CD14-positive monocyte (primary cell): Measurements from ENCODE around the gene UQCC5. TPM values are rescaled to one million over a fixed set of nuclear protein-coding genes. Genes with fewer than 3 reads are reported as not detected.

Experiments
- DNase-seq, 3 donors: peaks; one replicate each; pipeline ENCODE4 v3.0.0-alpha.2; 2011 to 2022
- H2AFZ ChIP-seq: 2 replicates; pipeline ENCODE4 v1.6.0; 2012; ENCODE audit warnings: mild to moderate bottlenecking, low read depth, low read length, inconsistent platforms; ENCODE audit not compliant: insufficient read depth, poor library complexity, severe bottlenecking
- H3K27ac ChIP-seq, 2 donors: 1 replicate in 1 of 2; 2 replicates in 1 of 2; pipeline ENCODE4 v1.5.1; 2012 to 2013; ENCODE audit warnings: low read length in 2 of 2, control low read depth in 1 of 2, inconsistent platforms in 1 of 2, low read depth in 1 of 2, mild to moderate bottlenecking in 1 of 2
- H3K27me3 ChIP-seq, 2 donors: one replicate each; pipeline versions ENCODE4 v1.6.0 to v1.6.1; 2011 to 2013; ENCODE audit warnings: low read length in 2 of 2; ENCODE audit not compliant: control insufficient read depth in 2 of 2, insufficient read depth in 2 of 2
- H3K36me3 ChIP-seq, 2 donors: replicated peaks in 1 of 2; 1 replicate in 1 of 2; 2 replicates in 1 of 2; pipeline versions ENCODE4 v1.5.1 to v1.6.1; 2012 to 2013; ENCODE audit warnings: low read length in 2 of 2, control low read depth in 1 of 2, inconsistent platforms in 1 of 2, mild to moderate bottlenecking in 1 of 2; ENCODE audit not compliant: insufficient read depth in 2 of 2, control insufficient read depth in 1 of 2
- H3K4me1 ChIP-seq, 2 donors: 1 replicate in 1 of 2; 2 replicates in 1 of 2; pipeline versions ENCODE4 v1.5.1 to v1.6.1; 2012 to 2013; ENCODE audit warnings: low read length in 2 of 2, control low read depth in 1 of 2, inconsistent platforms in 1 of 2, mild to moderate bottlenecking in 1 of 2, moderate library complexity in 1 of 2; ENCODE audit not compliant: insufficient read depth in 2 of 2, control insufficient read depth in 1 of 2
- H3K4me2 ChIP-seq: replicated peaks from 2 replicates; pipeline ENCODE3; 2012; ENCODE audit warnings: low read length, moderate library complexity, mild to moderate bottlenecking; ENCODE audit not compliant: poor library complexity, severe bottlenecking; ENCODE audit errors: extremely low read depth
- H3K4me3 ChIP-seq, 3 experiments: fragments of 200-600 bp in 1 of 3; sonication (generic) in 1 of 3; replicated peaks in 1 of 3; 1 replicate in 2 of 3; 2 replicates in 1 of 3; pipeline ENCODE4 v1.5.1; 2011 to 2013; ENCODE audit warnings: low read length in 3 of 3, mild to moderate bottlenecking in 3 of 3, control low read depth in 2 of 3, low read depth in 2 of 3, inconsistent platforms in 1 of 3, moderate library complexity in 1 of 3
- H3K79me2 ChIP-seq: 2 replicates; pipeline ENCODE4 v1.6.0; 2012; ENCODE audit warnings: mild to moderate bottlenecking, control low read depth, inconsistent platforms, low read length, moderate library complexity; ENCODE audit not compliant: insufficient read depth
- H3K9ac ChIP-seq: 2 replicates; pipeline ENCODE4 v1.6.0; 2017; ENCODE audit warnings: low read length, mild to moderate bottlenecking; ENCODE audit not compliant: insufficient read depth, poor library complexity, severe bottlenecking
- H3K9me3 ChIP-seq, 2 donors: replicated peaks in 1 of 2; 1 replicate in 1 of 2; 2 replicates in 1 of 2; pipeline versions ENCODE4 v1.5.1 to v1.6.1; 2012 to 2013; ENCODE audit warnings: low read length in 2 of 2, control low read depth in 1 of 2; ENCODE audit not compliant: control insufficient read depth in 1 of 2, insufficient read depth in 1 of 2
- H4K20me1 ChIP-seq: 2 replicates; pipeline ENCODE4 v1.6.0; 2012; ENCODE audit warnings: mild to moderate bottlenecking, low read length, control low read depth, moderate library complexity; ENCODE audit not compliant: insufficient read depth
- H3K27ac Mint-ChIP-seq, 7 donors: one replicate each; pipeline ENCODE4 v1.8.0; 2020; ENCODE audit warnings: mild to moderate bottlenecking in 7 of 7, mixed read lengths in 7 of 7, moderate library complexity in 6 of 7, inconsistent platforms in 2 of 7
- H3K27me3 Mint-ChIP-seq, 3 donors: one replicate each; pipeline ENCODE4 v1.8.0; 2021 to 2022; ENCODE audit warnings: low read depth in 3 of 3, mild to moderate bottlenecking in 3 of 3, mixed read lengths in 3 of 3, moderate library complexity in 3 of 3, inconsistent platforms in 1 of 3
- H3K36me3 Mint-ChIP-seq, 2 donors: one replicate each; pipeline ENCODE4 v1.8.0; 2020; ENCODE audit warnings: mixed read lengths in 2 of 2, inconsistent platforms in 1 of 2, mild to moderate bottlenecking in 1 of 2
- H3K4me1 Mint-ChIP-seq: one replicate; pipeline ENCODE4 v1.8.0; 2020; ENCODE audit warnings: mild to moderate bottlenecking, mixed read lengths
- H3K4me3 Mint-ChIP-seq, 2 donors: one replicate each; pipeline ENCODE4 v1.8.0; 2020; ENCODE audit warnings: mild to moderate bottlenecking in 2 of 2, mixed read lengths in 2 of 2, moderate library complexity in 1 of 2
- H3K9me3 Mint-ChIP-seq, 7 donors: one replicate each; pipeline ENCODE4 v1.8.0; 2020 to 2022; ENCODE audit warnings: mixed read lengths in 7 of 7, mild to moderate bottlenecking in 6 of 7, moderate library complexity in 6 of 7, inconsistent platforms in 2 of 7
- CTCF ChIP-seq: fragments of 200-600 bp; IDR thresholded peaks from one replicate; pipeline ENCODE4 v1.8.0; 2022; ENCODE audit warnings: antibody characterized with exemption, mild to moderate bottlenecking
- WGBS: methylation state at CpG from one replicate; pipeline ENCODE4 v1.1.5; 2013; ENCODE audit warnings: missing lambda C conversion rate; ENCODE audit not compliant: insufficient coverage; 5-methylcytosine and 5-hydroxymethylcytosine counted together
- intact Hi-C, 2 donors: fragments of 100-400 bp; cut with micrococcal nuclease; formaldehyde crosslinking; loops; one replicate each; pipeline versions ENCODE4 v1.15.0 to v1.15.1; 2023
- polyA plus RNA-seq, 3 donors: library from polyadenylated mRNA; depleted of rRNA in 1 of 3; unstranded in 2 of 3; stranded (reverse) in 1 of 3; fragments of 300-500 nt in 2 of 3; fragments of >200 nt in 1 of 3; fragmentation: Illumina TruSeq in 2 of 3; gene quantifications; 1 replicate in 2 of 3; 2 replicates in 1 of 3; pipeline ENCODE4 v1.2.3, GENCODE V29; 2012 to 2021

UQCC5 gene
- polyA plus RNA-seq, 3 donors = 1.4 to 52.1 (median 43.3) TPM

- no peak overlapping the region for H3K27ac ChIP-seq
- intact Hi-C loops = no loop called here
- H2AFZ ChIP-seq = no peak overlapping the region
- no peaks in the 10 kb centered on the region for H3K4me1 ChIP-seq
- no peak overlapping the region for H3K4me3 ChIP-seq
- H3K4me2 ChIP-seq = no peak overlapping the region
- no peak for DNase-seq
- H3K9me3 ChIP-seq = no peaks in the 10 kb centered on the region
- H3K9ac ChIP-seq = no peak overlapping the region
- no peaks in the 10 kb centered on the region for H3K27me3 ChIP-seq
- peaks cover 16% of the 10 kb centered on the region for H4K20me1 ChIP-seq
- no peak for TF ChIP-seq CTCF
- H3K79me2 ChIP-seq = no peaks in the 10 kb centered on the region
- Mint-ChIP-seq H3K36me3 (peaks cover 87 to 97% of the 10 kb centered on the region in 2 donors), H3K4me1 (no peaks in the 10 kb centered on the region), H3K27ac (no peak overlapping the region), H3K9me3 (no peaks in the 10 kb centered on the region), H3K27me3 (peaks cover 0 to 3% (median 2%) of the 10 kb centered on the region in 3 donors), H3K4me3 (no peak overlapping the region)
- H3K36me3 ChIP-seq = peaks cover 97 to 98% of the 10 kb centered on the region in 2 donors
- 98% methylated on average over 7 of the region's 7 CpGs for WGBS
These were observed 23.1 kb upstream of the UQCC5 start for GRCh38 chr3:52513281-52513680.

GRCh38 chr3:52514576-52514975, 21.8 kb upstream of the UQCC5 start:
- no peaks in the 10 kb centered on the region for H3K9me3 Mint-ChIP-seq
- WGBS = 94% methylated on average over 3 of the region's 11 CpGs

More at GRCh38 chr3:52514576-52514975, 21.8 kb upstream of the UQCC5 start:
- H3K9me3 ChIP-seq = no peaks in the 10 kb centered on the region
- no peak overlapping the region for H3K27ac Mint-ChIP-seq
- no peak for TF ChIP-seq CTCF
- H4K20me1 ChIP-seq = peaks cover 15% of the 10 kb centered on the region
- intact Hi-C loops = no loop called here
- peaks cover 84 to 97% of the 10 kb centered on the region in 2 donors for H3K36me3 Mint-ChIP-seq
- H3K27ac ChIP-seq = no peak overlapping the region
- no peak overlapping the region for H3K9ac ChIP-seq
- H3K4me1 Mint-ChIP-seq = no peaks in the 10 kb centered on the region
- no peak overlapping the region for H2AFZ ChIP-seq
- H3K36me3 ChIP-seq = peaks cover 99% of the 10 kb centered on the region in 2 donors
- H3K4me3 Mint-ChIP-seq = no peak overlapping the region
- H3K4me2 ChIP-seq = no peak overlapping the region
- no peak for DNase-seq
- no peaks in the 10 kb centered on the region for H3K79me2 ChIP-seq
- no peaks in the 10 kb centered on the region for H3K27me3 ChIP-seq
- no peaks in the 10 kb centered on the region for H3K4me1 ChIP-seq
- no peak overlapping the region for H3K4me3 ChIP-seq
- peaks cover 0 to 5% (median 3%) of the 10 kb centered on the region in 3 donors for H3K27me3 Mint-ChIP-seq
